Measurements from ENCODE around the gene GAN.

- TF ChIP-seq CTCF (conservative IDR thresholded peaks at IDR 0.05) = no peak
- TF ChIP-seq ZFX (IDR thresholded peaks at IDR 0.05) = no peak
These were observed 45.4 kb downstream of the GAN start for GRCh38 chr16:81360135-81360534.
